ENCODE results near the gene ALK. TPM values are rescaled to one million over a fixed set of nuclear protein-coding genes. Genes with fewer than 3 reads are reported as not detected.

The ALK gene
- total RNA-seq, 4 donors from 2014 or later: 0.88 to 1.3 (median 1.3) TPM; not detected in 1

DNA sequence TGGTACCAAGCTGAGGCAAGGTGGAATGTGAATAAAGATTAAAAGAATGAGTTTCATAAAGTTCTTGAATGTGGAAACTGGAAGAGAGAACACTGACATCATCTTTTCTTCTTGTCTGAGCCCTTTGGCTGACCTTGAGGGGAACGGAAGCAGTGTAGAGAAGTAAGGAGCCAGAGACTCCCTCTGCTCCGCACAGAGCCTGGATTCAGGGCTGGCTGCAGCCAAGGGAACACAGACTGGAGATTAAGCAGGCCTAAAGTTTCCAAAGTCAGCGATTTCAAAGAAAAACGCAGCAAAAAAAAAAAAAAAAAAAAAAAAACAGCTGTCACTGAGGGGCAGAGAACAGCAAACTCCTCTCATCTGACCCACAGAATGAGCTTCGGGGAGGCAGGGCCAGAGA lies 19.3 kb upstream of the ALK start:
- Histone ChIP-seq H3K9me3 (no peaks in the 10 kb centered on the region), H3K27me3 (no peaks in the 10 kb centered on the region), H3K36me3 (no peaks in the 10 kb centered on the region), H3K4me1 (no peaks in the 10 kb centered on the region), H3K27ac (no peak overlapping the region), H3K4me3 (no peak overlapping the region)
- no peak for TF ChIP-seq POLR2A (IDR thresholded peaks at IDR 0.05)
- TF ChIP-seq, protein P1, sequence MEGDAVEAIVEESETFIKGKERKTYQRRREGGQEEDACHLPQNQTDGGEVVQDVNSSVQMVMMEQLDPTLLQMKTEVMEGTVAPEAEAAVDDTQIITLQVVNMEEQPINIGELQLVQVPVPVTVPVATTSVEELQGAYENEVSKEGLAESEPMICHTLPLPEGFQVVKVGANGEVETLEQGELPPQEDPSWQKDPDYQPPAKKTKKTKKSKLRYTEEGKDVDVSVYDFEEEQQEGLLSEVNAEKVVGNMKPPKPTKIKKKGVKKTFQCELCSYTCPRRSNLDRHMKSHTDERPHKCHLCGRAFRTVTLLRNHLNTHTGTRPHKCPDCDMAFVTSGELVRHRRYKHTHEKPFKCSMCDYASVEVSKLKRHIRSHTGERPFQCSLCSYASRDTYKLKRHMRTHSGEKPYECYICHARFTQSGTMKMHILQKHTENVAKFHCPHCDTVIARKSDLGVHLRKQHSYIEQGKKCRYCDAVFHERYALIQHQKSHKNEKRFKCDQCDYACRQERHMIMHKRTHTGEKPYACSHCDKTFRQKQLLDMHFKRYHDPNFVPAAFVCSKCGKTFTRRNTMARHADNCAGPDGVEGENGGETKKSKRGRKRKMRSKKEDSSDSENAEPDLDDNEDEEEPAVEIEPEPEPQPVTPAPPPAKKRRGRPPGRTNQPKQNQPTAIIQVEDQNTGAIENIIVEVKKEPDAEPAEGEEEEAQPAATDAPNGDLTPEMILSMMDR (IDR thresholded peaks at IDR 0.05): no peak
- DNase-seq: no peak

GRCh38 chr2:29936020-29936419 lies 14.6 kb upstream of the ALK start:
- Histone ChIP-seq H3K9me3 (no peaks in the 10 kb centered on the region), H3K36me3 (no peaks in the 10 kb centered on the region), H3K27me3 (no peaks in the 10 kb centered on the region), H3K27ac (no peak overlapping the region), H3K4me1 (no peaks in the 10 kb centered on the region), H3K4me3 (no peak overlapping the region)
- DNase-seq: no peak
- TF ChIP-seq POLR2A (IDR thresholded peaks at IDR 0.05): no peak
- TF ChIP-seq, protein P1 (IDR thresholded peaks at IDR 0.05): no peak

GRCh38 chr2:29931818-29932217 lies 10.4 kb upstream of the ALK start:
- H3K36me3 ChIP-seq: no peaks in the 10 kb centered on the region
- TF ChIP-seq POLR2A (IDR thresholded peaks at IDR 0.05): no peak
- TF ChIP-seq, protein P1 (IDR thresholded peaks at IDR 0.05): no peak
- no peak overlapping the region for H3K27ac ChIP-seq
- H3K9me3 ChIP-seq: no peaks in the 10 kb centered on the region
- no peak overlapping the region for H3K4me3 ChIP-seq
- no peaks in the 10 kb centered on the region for H3K4me1 ChIP-seq
- no peaks in the 10 kb centered on the region for H3K27me3 ChIP-seq
- DNase-seq: no peak

GRCh38 chr2:29923110-29923721 lies 1.8 kb upstream of the ALK start:
- no peak overlapping the region for H3K4me3 ChIP-seq
- H3K4me1 ChIP-seq: peaks cover 0 to 17% (median 2%) of the 10 kb centered on the region in 4 donors
- no peaks in the 10 kb centered on the region for H3K36me3 ChIP-seq
- no peak overlapping the region for H3K27ac ChIP-seq
- peaks cover 0 to 4% (median 0%) of the 10 kb centered on the region in 4 donors for H3K9me3 ChIP-seq
- TF ChIP-seq, protein P1 (IDR thresholded peaks at IDR 0.05): peak; percentile 50 to 84 (median 75)
- TF ChIP-seq POLR2A (IDR thresholded peaks at IDR 0.05): no peak
- DNase-seq: peak in 2 of 3 donors; percentile 41 to 82
- peaks cover 0 to 22% of the 10 kb centered on the region in 2 donors for H3K27me3 ChIP-seq

- Histone ChIP-seq H3K36me3 (no peaks in the 10 kb centered on the region), H3K27ac (no peak overlapping the region), H3K4me3 (no peak overlapping the region), H3K9me3 (peaks cover 0 to 4% (median 0%) of the 10 kb centered on the region in 4 donors), H3K27me3 (peaks cover 0 to 22% of the 10 kb centered on the region in 2 donors), H3K4me1 (peaks cover 0 to 17% (median 2%) of the 10 kb centered on the region in 4 donors)
- no peak for DNase-seq
- TF ChIP-seq POLR2A (IDR thresholded peaks at IDR 0.05): no peak
- TF ChIP-seq, protein P1 (IDR thresholded peaks at IDR 0.05): no peak
These were observed 1.2 kb upstream of the ALK start for GRCh38 chr2:29922605-29923004.

Data from Peyer's patch (tissue), 4 donors.